ENCODE data around the gene PLPPR3. TPM values are rescaled to one million over a fixed set of nuclear protein-coding genes. Genes with fewer than 3 reads are reported as not detected.

Gene PLPPR3
- total RNA-seq, 1 donor from 2014 or later: not detected

DNA sequence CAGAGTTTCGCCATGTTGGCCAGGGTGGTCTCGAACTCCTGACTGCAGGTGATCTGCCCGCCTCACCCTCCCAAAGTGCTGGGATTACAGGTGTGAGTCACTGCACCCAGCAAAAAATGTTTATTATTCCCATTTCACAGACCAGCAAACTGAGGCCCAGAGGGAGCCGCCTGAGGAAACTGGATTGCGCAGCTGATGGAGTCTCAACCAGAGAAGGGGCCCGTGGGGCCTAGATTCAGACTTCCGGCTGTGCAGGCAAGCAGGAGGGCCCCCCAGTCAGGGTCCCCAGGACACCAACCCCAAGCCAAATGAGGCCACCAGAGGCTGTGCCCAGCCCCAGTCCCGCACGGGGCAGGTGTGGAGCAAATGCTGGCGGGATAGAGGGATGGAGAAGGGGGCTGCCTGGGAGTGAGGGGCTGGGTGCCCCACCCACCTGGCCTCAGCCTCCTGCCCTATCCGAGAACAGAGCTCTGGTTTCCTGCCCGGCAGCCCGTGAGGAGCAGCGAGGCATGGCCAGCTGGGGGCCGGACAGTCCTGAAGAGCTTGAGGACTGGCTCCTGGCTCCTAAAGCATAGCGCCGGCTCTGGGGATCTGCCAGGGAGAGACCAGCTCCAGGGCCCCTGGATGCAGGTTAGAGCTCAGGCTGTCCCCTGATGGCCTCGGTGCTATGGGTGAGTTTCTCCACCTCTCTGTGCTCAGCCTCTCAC lies 48.9 kb downstream of the PLPPR3 start:
- intact Hi-C loops (cut with micrococcal nuclease): loop anchor here (5.0 kb wide), 1 partner anchor 209 kb away; the partner anchor contains the start of gene WDR18

GRCh38 chr19:772063-772462 lies 49.7 kb downstream of the PLPPR3 start:
- intact Hi-C loops (cut with micrococcal nuclease): loop anchor here (5.0 kb wide), 1 partner anchor 210 kb away; the partner anchor contains the start of gene WDR18

GRCh38 chr19:771332-771785 lies 50.4 kb downstream of the PLPPR3 start:
- intact Hi-C loops (cut with micrococcal nuclease): loop anchor here (2.0 to 5.0 kb wide), 2 partner anchors 91 to 211 kb away; partner anchors contain the start of gene WDR18

- intact Hi-C loops (cut with micrococcal nuclease): loop anchor here (1.0 to 5.0 kb wide), 4 partner anchors 93 to 232 kb away; partner anchors contain the start of gene WDR18
Measured at GRCh38 chr19:769616-770015, 52.1 kb downstream of the PLPPR3 start.

- intact Hi-C loops (cut with micrococcal nuclease): no loop called here
Measured at GRCh38 chr19:768424-768823, 53.3 kb downstream of the PLPPR3 start.

DNA sequence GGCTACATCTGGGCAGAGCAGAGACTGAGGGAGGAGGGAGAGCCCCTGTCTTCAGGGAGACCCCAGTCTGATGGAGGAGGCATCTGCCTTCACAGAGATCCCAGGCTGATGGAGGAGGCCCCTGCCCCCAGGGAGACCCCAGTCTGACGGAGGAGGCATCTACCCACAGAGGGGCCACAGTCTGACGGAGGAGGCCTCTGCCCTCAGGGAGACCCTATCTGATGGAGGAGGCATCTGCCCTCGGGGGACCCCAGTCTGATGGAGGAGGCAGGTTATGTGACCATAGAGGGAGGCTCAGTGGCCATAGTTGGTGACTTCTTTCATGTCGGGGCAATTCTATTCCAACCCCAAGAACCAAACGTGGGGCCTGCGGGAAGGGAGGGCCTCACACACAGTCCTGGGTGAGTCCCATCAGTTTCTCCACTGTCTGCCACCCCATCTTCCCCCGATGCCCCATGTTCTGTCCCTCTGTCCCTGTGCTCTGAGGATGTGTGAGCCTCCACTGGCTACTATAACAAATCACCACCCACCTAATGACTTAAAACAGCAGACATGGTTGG lies 56.5 kb downstream of the PLPPR3 start:
- intact Hi-C loops (cut with micrococcal nuclease): no loop called here

DNA sequence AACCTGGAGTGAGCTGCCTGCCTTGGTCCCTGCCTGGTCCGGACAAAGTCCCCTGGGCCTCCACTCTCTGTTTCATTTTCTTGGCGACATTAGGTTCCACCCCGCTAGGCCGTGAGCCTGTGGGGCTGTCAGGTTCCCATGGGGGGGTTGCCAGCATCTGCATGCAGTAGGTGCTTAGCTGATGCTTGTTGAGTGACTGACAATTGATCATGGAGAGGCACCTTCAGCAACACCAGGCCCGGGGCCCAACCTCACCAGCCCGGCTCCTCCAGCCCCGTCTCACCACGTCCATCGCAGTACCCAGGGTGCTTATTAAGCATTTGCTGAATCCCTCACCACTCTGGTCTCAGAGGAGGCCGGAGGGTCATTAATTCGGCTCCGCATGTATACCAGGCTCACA lies 57.5 kb downstream of the PLPPR3 start:
- intact Hi-C loops (cut with micrococcal nuclease): no loop called here

- intact Hi-C loops (cut with micrococcal nuclease): no loop called here
Measured at GRCh38 chr19:763869-764268, 57.9 kb downstream of the PLPPR3 start.

- intact Hi-C loops (cut with micrococcal nuclease): no loop called here
Measured at GRCh38 chr19:763181-763580, 58.6 kb downstream of the PLPPR3 start.

Other genes with a start within 250 kb of the PLPPR3 start
- 257 and 261 TPM in 2 replicates for gene BSG, start 249.4 kb downstream of the PLPPR3 start, total RNA-seq
- gene HCN2, start 232.1 kb downstream of the PLPPR3 start, total RNA-seq: 2.3 and 2.5 TPM in 2 replicates
- 62.7 and 63.4 TPM in 2 replicates for gene POLRMT, start 188.4 kb downstream of the PLPPR3 start, total RNA-seq
- gene FGF22, start 182.1 kb downstream of the PLPPR3 start, total RNA-seq: 0.15 TPM in 1 of 2 replicates, not detected in the other
- 80.2 and 85.2 TPM in 2 replicates for gene RNF126, start 158.7 kb downstream of the PLPPR3 start, total RNA-seq
- 1.6 TPM in 2 replicates for gene FSTL3, start 145.6 kb downstream of the PLPPR3 start, total RNA-seq
- not detected in 2 replicates for gene PRSS57, start 126.5 kb downstream of the PLPPR3 start, total RNA-seq
- not detected in 2 replicates for gene PALM, start 113.0 kb downstream of the PLPPR3 start, total RNA-seq
- gene MISP, start 70.8 kb downstream of the PLPPR3 start, total RNA-seq: not detected in 2 replicates
- 550 and 562 TPM in 2 replicates for gene PTBP1, start 24.5 kb downstream of the PLPPR3 start, total RNA-seq
- not detected in 2 replicates for gene AZU1, start 5.9 kb upstream of the PLPPR3 start, total RNA-seq
- gene PRTN3, start 19.0 kb upstream of the PLPPR3 start, total RNA-seq: not detected in 2 replicates
- gene ELANE, start 30.3 kb upstream of the PLPPR3 start, total RNA-seq: not detected in 2 replicates
- gene CFD, start 37.7 kb upstream of the PLPPR3 start, total RNA-seq: 1.0 and 1.2 TPM in 2 replicates
- gene MED16, start 71.2 kb upstream of the PLPPR3 start, total RNA-seq: 64.3 and 74.3 TPM in 2 replicates
- not detected in 2 replicates for gene RNU6-9, start 71.5 kb upstream of the PLPPR3 start, total RNA-seq
- gene R3HDM4, start 91.3 kb upstream of the PLPPR3 start, total RNA-seq: 122 and 138 TPM in 2 replicates
- 1.1 and 2.2 TPM in 2 replicates for gene KISS1R, start 95.4 kb upstream of the PLPPR3 start, total RNA-seq
- 27.3 and 28.9 TPM in 2 replicates for gene ARID3A, start 104.1 kb upstream of the PLPPR3 start, total RNA-seq
- gene WDR18, start 162.4 kb upstream of the PLPPR3 start, total RNA-seq: 54.8 and 57.5 TPM in 2 replicates
- gene GRIN3B, start 178.5 kb upstream of the PLPPR3 start, total RNA-seq: not detected in 2 replicates
- gene TMEM259, start 199.2 kb upstream of the PLPPR3 start, total RNA-seq: 181 and 185 TPM in 2 replicates
- gene RNU6-2, start 199.6 kb upstream of the PLPPR3 start, total RNA-seq: not detected in 2 replicates
- 436 and 459 TPM in 2 replicates for gene CNN2, start 204.7 kb upstream of the PLPPR3 start, total RNA-seq
- 63.6 and 71.7 TPM in 2 replicates for gene ABCA7, start 218.2 kb upstream of the PLPPR3 start, total RNA-seq
- gene ARHGAP45, start 245.2 kb upstream of the PLPPR3 start, total RNA-seq: 471 and 479 TPM in 2 replicates

Data from T-helper 1 cell treated with Interleukin-12 subunit alpha and Interleukin-12 subunit beta and Interleukin-4 antibody, amounts not matched to agents 30 ng/mL and 1 ng/mL, for 36 hours (primary cell).